HG03575 (cell line): Measurements from ENCODE around the gene C2orf49.

Source experiments
- ATAC-seq: cut with Tn5 transposase; IDR thresholded peaks from one replicate; pipeline ENCODE4 v1.9.1; 2021; ENCODE audit not compliant: unreplicated experiment, insufficient number of reproducible peaks, low FRiP score; ENCODE audit errors: extremely low read depth

The C2orf49 gene

DNA sequence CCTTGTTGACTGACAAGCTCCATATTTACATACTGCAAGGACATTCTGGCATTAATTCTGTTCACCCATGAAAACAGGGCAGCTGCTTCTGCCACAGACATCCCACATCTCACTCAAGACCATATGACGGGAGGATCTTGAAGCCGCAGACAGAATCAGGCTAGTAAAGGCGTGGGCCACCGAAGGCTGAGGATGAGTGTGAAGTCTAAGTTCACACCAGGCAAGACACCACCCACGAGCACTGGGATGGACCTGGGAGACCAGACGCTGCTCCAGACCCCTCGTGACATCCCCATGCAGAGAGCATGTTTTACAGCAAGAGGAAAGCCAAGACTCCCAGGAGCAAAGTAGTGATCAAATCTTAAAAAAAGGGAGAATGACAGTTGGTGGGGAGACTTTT, 58.4 kb downstream of the C2orf49 start:
- no peak for ATAC-seq

DNA sequence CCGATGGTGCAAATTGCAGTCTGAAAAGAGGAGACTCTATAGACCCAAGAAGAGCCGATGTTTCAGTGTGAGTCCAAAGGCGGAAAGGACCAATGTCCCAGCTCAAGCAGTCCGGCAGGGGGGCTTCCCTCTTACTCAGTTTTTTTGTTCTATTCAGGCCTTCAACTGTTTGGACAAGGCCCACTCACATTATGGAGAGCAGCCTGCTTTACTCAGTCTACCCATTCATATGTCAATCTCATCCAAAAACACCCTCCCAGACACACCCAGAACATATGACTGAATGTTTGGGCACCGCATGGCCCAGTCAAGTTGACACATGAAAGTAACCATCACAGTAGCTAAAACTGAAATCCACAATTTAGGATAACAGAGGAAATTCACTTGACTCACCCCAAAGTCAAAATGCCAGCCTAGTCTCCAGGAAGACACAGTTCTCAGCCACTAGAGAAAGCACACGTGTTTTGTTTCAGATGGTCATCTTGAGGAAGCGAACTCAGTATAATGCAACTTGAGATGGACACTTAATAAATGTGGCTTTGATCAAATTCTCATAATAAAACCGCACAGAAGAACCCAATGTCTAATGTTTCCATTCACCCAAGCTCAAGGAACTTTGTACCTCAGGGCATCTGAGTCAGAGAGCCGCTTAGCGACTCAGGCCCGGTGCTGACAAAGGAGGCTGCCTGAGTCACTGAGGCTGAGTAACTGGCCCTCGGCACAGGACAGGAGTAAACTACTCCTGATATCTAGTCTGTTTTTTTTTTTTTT, 59.1 kb downstream of the C2orf49 start:
- ATAC-seq = no peak

DNA sequence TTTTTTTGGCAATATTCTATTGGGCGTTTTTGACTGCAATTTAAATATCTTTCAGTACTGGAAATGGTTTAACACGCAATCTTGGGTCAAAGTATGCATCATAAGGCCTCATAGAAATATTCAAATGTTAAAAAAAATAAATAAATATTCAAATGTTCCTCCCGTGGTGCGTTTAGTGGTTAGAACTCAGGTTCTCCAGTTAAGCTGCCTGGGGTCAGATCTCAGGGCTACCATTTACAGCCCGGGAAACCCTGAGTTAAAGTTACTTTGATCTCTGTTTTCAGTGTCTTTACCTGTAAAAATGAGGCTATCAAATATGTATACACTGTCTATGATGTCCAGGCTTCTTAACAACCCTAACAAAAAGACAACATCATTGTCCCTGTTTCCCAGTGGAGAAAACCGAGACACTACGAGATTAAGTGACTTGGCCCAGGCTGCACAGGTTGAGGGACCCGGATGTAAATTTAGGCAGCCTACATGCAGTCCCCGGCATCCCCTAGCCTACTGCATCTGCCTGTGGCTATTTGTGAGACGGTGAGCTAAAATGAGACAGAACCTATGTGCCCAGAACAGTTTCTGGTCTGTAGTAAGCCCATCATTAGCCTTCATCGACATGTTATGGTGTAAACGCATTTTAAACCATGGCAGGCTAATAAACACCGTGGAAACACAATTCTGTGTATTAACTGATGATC, 59.8 kb downstream of the C2orf49 start:
- ATAC-seq = no peak

DNA sequence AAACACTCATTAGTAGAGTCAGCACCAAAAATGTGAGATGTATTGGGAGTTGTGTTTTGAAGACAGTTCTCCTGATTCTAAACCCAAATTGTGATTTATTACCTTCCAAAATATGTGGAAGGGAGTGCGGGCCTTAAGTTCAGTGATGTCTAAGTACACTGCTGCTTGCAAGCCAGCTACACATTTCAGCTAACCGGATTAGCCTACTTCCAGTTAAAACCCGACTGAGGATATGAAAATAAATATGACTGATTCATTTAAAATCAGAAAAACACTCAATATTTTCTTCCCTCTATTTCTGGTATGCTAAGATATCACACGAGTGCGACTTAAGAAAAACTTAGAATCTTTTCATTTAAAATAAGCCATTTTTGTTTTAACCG, 60.6 kb downstream of the C2orf49 start:
- ATAC-seq = no peak

DNA sequence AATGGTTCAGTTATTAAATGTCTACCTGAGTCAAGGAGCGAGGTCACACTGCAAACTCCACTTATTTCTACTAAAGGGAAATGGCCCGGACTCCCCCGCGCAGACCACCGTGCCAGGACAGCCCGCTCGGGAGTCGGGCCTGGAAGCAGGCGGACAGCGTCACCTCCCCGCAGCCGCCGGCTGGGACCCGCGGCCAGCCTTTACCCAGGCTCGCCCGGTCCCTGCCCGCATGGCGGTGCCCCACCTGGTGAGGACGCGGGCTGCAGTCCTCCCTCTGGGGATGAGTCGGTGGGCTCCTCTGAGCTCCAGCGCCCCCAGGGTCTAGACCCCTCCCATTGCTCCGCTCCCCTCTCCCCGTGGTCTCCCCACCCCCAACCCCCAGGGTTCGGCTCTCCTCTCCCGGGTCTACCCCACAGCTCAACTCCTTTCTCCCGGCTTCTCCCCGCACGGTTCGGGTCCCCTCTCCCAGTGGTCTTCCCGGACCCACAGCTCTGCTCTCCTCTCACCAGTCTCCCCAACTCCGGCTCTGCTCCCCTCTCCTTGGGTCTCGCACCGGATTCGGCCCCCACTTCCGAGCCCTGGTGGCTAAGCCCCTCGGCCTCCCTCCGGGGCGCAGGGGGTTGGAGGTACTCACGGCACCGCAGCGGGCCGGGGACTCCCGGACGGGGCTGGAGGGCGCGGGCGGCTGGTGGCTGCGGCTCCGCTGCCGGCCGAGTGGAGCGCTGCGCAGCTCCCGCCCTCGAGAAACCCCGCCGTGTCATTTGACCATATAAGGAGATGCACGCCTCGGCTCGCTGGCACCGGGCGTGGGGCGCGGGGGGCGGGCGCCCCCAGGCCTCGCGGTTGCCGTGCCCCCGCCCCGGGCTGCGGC, 61.2 kb downstream of the C2orf49 start, which contains the start of gene FHL2:
TSS of gene FHL2 (minus strand) at position 716 of the 871 bp plus-strand sequence. CDS start 12,535 bp downstream, outside the sequence.
- no peak for ATAC-seq
